ENCODE measurements around the gene ITPR3.

The ITPR3 gene

DNA sequence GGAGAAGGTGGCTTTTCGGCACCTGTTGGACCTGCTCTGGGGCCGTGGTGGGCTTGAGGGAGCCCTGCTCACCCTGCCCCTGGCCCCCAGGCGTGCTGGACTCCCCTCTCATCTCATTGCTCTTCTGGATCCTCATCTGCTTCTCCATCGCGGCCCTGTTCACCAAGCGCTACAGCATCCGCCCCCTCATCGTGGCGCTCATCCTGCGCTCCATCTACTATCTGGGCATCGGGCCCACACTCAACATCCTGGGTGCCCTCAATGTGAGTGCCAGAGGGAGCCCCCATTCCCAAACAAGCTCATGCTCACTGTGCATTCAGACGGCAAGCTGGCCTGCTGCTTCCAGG is 68.0 kb downstream of the ITPR3 start:
- no peak for DNase-seq

DNA sequence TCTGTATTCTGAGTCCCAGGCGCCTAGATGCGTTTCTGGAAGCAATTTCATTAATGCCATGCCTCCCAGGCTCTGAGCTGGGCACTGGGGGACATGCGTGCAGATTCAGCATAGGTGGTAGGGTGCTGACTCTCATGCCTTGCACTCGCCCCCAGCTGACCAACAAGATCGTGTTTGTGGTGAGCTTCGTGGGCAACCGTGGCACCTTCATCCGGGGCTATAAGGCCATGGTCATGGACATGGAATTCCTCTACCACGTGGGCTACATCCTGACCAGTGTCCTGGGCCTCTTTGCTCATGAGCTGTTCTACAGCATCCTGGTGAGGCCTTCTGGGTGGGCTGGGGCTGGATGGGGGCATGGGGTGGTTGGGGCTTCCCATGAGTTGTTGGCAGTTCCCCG is 68.8 kb downstream of the ITPR3 start:
- no peak for DNase-seq

DNA sequence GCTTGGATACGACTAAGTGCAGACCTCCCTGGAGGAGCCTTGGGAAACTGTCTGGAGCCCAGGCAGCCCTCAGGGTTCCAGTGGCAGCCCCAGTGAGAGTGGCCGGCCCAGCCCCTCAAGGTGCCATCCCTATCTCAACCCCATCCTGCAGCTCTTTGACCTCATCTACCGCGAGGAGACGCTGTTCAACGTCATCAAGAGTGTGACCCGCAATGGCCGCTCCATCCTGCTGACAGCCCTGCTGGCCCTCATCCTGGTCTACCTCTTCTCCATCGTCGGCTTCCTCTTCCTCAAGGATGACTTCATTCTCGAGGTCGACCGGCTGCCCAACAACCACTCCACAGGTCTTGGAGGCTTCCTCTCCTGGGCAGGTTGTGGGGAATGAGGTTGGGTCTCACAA is 69.6 kb downstream of the ITPR3 start:
- DNase-seq: no peak

DNA sequence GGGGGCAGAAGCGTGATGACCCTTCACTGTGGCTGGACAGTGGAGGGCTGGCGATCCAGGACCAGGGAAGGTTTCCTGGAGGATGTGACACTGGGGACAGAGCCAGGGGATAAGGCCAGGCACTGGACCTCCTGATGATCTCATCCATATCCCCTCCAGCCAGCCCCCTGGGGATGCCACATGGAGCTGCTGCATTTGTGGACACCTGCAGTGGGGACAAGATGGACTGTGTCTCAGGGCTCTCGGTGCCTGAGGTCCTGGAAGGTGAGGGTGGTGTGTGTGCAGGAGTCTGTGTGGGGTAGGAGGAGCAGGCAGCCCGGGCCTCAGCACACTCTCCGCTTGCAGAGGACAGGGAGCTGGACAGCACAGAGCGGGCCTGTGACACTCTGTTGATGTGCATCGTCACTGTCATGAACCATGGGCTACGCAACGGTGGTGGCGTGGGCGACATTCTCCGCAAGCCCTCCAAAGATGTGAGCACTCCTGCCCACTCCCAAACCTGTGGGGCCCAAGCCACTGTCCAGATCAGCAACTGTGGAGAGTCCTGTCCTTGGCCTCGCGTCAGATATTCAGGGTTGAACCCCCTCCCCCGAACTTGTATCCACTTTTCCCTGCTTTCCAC is 70.4 kb downstream of the ITPR3 start:
- no peak for DNase-seq

DNA sequence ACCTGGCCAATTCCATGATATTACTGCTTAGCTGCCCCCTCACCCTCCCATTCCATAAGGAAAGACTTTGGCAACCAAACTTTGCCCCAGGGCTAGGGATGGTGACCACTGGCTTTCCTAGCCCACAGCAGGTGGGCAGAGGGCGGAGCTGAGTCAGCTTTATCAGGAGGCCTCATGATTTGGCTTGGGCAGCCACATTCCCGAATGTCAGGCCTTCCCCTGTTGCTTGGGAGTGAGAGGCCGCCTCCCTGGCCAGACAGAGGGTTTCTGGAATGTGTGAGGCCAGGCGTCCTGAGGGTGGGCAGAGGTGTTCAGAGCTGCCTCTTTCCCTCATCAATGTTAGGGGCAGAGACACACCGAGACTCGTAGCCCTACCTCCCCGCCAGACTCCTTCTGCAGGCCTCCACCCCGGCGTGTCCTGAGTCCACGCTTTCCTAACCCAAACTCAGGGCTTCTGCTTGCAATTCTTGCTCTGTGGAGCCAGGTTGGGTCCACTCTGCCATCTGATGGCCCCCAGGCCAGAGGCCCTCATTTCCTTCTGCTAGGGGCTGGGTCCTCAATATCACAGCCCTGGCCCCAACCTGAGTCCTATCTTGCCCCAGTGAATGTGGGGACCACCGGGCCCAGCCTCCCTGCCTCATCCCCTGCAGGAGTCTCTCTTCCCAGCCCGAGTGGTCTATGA is 71.1 kb downstream of the ITPR3 start:
- no peak for DNase-seq

DNA sequence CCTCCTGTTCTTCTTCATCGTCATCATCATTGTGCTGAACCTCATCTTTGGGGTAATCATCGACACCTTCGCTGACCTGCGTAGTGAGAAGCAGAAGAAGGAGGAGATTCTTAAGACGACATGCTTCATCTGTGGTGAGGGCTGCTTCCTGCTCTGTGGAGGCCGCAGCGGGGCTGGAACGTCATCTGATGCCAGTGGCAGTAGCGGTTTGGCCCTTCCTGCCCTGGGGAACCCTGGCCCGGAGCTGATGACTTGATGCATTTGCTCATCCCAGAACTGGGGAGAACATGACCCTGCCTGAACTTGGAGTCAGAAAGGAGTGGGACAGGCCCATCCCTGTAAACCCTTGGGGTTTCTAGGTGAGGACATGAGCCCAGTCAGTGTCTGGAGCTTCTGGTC is 71.6 kb downstream of the ITPR3 start:
- peak; percentile 43 to 50 for DNase-seq

DNA sequence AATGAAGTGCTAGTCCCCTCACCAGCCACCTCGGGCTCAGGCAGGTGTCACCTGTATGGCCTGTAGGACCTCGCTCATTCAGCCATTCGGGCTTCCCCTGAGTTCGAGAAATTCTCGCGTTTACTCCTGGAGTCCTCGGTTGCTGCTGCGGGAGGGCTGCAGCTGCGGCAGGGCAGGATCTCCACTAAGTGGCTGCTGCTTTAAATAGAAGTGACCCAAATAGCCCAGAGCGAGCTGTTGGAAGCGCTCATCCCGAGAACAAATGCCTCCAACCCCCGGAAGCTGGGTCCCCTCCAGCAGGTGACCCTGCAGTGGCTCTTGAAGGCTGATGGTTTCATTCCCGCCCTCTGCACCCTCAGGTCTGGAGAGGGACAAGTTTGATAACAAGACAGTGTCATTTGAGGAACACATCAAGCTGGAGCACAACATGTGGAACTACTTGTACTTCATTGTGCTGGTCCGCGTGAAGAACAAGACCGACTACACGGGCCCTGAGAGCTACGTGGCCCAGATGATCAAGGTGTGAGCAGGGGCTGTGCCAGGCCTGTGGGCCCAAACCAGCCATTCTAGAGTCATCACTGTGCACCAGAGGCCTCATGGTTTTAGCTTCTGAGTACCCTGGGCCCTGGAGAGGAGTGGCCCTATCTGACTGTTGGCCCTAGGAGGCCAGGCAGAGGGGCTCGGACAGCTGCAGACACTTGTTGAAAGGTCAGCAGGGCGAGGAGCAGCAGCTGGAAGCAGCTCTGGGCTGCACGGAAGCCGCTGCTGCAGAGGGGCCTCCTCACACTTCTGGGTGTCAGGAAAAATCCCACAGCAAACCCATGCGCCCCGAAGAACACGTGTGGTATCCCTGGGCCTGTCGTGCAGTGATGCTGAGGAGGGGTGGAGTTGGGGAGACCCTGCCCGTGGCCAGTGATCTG is 72.3 kb downstream of the ITPR3 start:
- DNase-seq: no peak

DNA sequence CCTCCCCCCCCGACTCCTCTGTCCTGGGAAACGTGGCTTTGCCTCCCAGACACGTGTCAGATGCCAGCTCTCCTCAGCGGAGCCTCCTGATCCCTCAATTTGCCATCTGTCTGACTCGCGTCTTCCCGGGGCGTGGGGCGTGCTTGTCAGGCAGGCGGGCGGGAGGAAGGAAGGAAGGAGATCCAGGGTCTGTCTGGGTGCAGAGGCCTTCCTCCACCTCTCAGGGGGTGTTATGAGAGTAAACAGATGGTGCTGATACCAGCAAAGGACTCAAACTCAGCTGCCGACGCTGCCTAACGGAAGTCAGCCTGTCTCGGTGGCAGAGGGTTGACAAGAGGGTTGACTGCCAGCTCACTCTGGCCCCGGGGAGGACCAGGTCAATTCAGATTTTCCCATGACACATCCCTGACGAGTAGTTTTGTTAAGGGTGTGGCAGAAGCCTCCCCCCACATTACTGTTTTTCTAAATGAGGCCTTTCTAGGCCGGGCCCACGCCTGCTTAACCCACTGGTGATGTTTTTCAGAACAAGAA is 73.3 kb downstream of the ITPR3 start:
- DNase-seq: peak; percentile 60

DNA sequence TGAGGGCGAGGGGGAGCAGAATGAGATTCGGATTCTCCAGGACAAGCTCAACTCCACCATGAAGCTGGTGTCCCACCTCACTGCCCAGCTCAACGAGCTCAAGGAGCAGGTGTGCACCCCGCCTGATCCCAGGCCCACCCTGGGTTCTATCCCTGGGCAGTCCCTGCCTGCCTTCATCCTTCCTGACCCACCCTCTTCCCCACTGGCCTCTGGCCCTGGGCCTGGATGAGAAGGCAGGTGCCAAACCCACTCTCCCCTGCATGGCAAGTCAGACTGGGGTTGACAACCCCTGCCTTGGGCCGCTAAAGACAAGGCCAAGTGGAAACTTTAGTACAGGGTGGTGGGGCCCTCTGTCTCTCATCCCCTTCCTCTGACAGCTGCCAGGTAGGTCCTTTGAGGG is 73.9 kb downstream of the ITPR3 start:
- no peak for DNase-seq

DNA sequence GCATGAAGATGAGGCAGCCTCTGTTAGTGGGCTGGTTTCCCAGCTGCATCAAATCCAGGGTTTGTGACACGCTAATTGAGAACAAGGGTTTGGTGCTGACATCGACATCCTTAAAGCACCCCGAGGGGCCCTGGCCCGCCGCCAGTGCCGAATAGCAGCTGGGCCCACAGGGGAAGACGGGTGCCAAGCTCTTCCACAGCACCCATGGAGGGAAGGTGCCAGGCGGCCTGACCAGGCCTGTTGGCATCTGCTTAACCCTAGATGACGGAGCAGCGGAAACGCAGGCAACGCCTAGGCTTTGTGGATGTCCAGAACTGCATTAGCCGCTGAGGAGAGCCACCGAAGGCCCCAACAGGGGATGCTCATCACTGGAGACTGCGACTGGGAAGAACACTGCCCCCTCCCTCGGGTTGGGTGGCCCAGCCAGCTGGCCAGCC is 74.3 kb downstream of the ITPR3 start:
- DNase-seq: no peak

DNA sequence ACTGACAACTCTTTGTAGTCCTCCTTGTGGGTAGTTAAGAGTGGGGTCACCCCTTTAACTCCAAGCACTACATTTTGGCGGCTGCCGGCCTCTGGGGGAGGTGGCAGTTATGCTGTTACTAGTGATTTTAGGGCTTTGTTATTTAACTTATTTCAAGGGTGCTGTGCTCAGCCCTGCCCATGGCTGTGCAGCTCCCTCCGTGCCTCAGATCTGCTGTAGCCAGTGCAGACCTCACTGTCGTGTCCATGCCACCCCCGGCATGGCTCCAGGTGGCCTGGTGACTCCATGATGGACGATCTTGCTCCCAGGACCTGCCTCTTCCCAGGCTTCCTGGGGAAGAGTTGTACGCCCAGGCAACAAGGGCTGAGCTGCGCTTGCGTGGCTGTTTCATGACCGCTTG is 75.0 kb downstream of the ITPR3 start:
- DNase-seq: no peak

DNA sequence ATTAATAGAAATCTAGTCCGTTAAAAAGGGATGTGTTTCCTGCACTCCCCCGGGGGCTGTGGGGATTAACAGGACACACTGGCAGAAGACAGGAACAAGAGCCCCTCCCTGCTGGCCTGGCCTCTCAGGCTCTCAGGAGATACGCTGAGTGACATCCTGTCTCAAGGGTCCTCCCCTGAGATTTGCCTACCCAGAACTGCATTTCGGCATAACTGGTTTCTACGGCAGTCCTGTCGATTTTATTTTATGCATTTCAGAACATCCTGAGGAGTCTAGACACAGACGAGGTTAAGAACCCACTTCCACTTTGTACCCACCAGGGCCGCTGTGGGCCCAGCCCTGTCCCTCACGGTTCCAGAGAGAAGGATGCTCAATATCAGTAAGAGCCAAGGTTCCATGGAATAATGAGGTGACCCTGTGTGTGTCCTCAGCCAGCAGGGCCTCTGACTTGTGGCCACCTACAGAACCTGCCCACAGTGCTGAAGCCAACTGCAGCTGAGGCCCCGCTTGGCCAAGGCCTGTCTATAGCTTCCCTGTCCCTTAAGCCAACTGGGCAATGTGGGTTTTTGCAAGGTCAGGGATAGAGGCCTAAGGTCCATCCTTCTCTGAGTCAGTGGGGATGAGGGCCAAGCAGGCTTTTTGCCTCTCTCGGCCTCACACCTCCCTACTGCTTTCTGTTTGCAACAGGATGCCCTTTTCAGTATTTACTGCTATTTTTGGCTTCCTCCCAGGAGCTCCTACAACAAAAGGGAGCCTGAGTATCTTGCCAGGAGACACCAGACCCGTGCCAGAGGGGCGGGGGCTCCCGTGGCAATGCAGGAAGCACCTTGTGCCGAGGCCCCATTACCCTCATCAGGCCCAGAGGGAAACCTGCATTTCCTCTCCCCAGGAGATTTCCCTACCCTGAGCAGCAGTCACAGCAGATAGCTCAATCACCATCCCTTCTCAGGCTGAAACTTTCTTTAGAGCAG is 75.7 kb downstream of the ITPR3 start:
- no peak for DNase-seq

DNA sequence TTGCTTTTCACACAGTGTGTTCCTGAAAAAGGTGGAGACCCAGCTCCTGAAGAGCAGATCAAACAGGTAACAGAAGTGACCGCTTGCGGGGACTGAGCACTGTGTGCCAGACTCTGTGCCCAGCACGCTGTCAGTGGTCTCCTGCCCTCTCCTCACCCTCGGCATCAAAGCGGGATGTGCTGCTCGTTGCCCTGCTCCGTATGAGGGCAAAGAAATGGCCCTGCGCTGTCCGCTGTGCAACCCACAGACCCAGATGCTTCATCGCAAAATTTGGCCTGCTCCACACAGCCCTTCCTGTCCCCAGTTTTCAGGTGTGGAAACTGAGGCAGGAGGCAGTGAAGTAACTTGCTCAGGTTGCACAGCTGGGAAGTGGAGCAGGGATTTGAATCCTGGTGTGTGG is 76.7 kb downstream of the ITPR3 start:
- DNase-seq: no peak

DNA sequence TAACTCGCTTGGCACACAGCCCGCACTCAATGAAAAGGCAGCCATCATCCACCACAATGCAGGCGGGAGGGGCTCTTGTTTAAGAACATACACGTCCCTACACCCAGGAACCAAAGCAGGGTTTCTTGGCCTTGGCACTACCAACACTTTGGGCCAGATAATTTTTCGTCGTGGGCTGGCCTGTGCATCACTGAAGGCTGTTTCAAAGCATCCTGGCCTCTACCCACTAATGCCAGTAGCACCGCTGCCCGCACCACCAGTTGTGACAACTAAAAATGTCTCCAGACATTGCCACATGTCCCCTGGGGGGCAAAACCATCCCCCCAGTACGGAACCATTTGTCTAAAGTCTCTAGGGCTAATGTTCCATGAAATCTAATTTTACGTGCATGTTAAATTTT is 77.4 kb downstream of the ITPR3 start:
- DNase-seq: no peak

DNA sequence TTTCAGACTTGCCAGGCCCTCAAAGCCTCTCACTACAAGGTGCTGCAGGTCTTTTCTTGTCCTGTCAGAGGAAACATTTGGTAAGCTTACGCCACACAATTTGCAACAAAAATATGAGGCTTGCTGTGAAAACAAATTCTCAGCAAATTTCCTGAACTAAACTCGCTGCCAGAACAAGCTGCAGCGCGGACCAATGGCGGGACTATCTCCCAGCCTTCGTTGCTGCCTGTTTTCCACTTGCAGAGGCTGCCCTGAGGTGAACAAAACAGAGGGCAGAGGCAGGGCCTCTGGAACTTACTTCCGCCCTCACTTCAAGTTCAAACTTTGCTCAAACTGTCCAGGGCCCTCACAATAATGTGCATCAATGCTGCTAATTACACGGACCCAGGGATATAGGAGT is 78.0 kb downstream of the ITPR3 start:
- DNase-seq: no peak

DNA sequence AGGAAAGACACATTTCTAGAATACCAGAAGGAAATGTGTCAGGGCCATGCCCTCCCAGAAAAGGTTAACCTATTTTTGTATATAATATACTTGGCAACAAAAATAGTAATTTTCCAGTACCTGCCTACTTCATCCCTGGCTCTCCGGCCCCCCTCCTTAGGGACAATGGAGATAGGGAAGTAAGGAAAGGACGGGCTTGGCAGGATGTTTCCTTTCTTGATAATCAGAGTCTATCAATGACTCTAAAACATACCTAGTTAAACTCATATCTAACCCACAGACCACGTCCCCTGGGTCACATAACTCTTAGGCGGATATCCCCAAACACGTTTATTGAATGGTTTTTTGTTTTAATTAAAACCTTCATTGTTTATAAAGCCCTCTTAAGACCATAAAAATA is 78.6 kb downstream of the ITPR3 start:
- no peak for DNase-seq

DNA sequence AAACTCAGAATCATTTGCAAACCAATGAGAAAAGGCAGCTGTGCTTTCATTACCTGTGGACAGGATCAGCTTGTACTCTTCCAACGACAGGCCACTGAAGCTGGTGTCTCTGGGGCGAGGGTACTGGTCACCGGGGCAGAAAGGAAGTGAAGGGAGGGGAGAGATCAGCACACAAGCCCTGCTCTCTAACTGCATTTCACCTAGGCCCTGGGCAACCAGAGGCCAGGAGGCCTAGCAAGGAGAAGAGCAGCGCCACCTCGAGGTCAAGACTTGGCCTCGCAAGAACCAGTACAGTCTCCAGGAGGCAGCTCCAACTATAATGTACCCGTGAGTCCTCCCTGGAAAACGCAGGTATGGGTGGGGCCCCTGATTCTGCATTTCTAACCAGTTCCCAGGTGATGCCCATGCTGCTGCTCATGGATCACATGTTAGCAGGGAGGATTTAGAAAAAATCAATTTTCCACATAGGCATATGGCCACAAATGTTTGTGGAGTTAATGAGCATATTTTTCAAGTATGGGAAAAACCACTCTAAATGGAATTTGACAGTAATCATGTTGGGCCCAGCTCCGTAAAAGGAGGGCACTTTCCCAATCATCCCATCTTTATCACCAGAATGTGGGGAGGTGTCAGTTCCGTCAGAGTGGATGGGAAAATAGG is 79.4 kb downstream of the ITPR3 start:
- peak; percentile 67 for DNase-seq

DNA sequence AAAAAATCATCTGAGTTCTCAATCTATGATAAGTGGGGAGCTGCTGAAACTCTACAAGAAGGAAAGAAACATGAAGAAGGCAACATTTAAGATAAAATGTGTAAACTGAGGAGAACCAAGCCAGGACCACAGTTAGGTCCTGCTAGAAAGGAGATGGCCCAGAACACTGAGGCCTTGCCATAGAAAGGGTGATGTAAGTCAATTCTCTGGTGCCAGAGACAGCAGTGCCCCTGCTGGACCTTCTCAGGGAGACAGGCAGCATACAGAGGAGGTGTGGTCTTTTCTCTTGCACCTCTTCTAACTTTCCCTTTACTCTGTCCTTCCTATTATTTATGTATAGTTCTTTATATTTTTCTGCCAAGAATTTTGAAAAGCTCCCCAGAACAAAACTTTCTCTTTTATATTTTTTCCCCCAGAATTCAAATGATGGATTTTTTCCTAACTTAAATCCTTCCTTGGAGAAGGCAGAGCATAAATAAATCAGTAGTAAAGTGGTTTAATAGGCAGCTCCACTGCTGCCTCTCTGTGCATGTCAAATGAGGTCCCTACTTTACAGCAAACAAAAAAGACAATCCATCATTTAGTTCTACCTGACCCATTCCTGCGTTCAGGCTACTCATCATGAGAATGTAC is 81.3 kb downstream of the ITPR3 start:
- DNase-seq: no peak

DNA sequence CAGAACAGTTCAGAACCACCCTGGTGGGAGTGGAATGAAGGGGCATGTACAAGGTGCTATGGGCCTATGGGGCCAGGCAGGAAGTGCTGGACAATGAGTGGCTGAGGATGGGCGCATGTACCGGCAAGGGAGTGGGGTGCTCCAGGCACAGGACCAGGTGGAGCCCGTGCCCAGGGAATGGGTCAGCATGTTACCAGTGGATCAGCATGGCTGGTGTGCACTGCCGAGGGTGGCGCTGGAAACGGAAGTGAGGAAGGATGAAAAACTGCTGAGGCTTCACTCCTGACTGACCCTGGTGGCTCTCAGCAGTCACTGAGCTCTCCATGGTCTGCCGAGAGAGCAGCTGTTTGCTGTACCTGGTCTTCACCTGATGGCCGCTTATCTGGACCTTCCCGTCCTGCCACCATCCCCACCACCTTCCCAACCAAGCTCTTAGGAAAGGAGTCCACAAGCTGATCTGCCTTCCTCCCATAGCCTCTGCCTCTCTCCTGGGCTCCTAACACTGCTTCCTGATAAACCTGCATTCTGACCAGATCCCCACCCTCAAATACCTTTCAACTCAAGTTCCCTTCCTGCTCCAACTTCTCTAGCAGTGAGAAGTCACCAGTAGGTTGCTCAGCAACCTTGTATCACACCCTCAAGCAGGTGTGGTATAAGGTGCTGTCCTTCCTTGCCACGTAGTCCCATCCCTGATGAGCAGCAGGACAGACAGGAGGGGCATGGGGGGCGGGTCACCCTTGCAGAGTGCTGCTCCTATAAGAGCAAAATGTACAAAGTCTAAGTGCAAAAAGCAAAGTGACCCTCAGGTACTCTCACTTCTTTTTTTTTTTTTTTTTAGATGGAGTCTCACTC is 83.3 kb downstream of the ITPR3 start:
- DNase-seq: no peak

DNA sequence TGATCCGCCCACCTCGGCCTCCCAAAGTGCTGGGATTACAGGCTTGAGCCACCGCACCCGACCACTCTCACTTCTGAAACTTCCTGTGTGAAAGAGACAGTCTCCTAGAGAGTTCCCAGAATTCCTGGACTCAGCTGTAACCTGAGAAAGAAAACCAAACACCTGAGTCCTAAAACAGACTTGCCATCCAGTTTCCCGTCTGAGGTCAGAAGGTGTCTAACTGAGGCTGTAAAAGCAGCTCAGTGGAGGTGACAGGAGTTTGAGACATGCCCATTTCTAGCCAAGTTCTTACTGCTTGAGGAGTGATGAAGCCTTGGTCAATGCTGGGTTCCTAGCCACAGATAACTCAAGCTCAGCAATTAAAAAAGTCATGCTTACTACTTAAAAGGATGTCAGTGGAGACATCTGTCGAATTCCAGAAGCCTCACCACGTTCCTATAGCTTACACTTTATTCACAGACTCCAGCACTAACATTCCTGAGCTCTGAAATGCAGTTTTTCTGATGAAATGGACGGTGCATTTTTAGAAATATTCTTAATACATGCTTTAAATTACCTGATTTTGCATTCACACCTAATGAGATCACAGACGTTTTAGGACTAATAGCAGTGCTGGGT is 84.3 kb downstream of the ITPR3 start:
- no peak for DNase-seq
